NOMO-1 treated with DMSO at 0.1 percent for 48 hours (cell line): ENCODE measurements around the gene ANKRD29.
"Not testable (repeated sequence)": the region's sequence is repeated elsewhere in the genome, so short reads cannot be mapped to it uniquely, and the experiment has no call there.

Experiments used
- DNase-seq: peaks from one replicate; lab custom pipeline; 2025; ENCODE audit not compliant: unreplicated experiment; lab: John Stamatoyannopoulos, UW

The ANKRD29 gene

GRCh38 chr18:23584019-23584983, 78.4 kb downstream of the ANKRD29 start:
- no peak for DNase-seq

- no peak for DNase-seq
Observed at GRCh38 chr18:23583071-23583865, 79.4 kb downstream of the ANKRD29 start.

- no peak for DNase-seq
Observed at GRCh38 chr18:23580677-23581367, 81.9 kb downstream of the ANKRD29 start.

- DNase-seq: peak; percentile 88
Observed at GRCh38 chr18:23578891-23579653, 83.6 kb downstream of the ANKRD29 start.

- no peak for DNase-seq
Observed at GRCh38 chr18:23578067-23578701, 84.5 kb downstream of the ANKRD29 start.

GRCh38 chr18:23577521-23577920, 85.2 kb downstream of the ANKRD29 start:
- DNase-seq: not testable (repeated sequence)

- no peak for DNase-seq
Observed at GRCh38 chr18:23575309-23575651, 87.4 kb downstream of the ANKRD29 start.

- DNase-seq: peak; percentile 4
Observed at GRCh38 chr18:23574611-23575308, 88.0 kb downstream of the ANKRD29 start.

GRCh38 chr18:23573626-23574431, 88.9 kb downstream of the ANKRD29 start:
- DNase-seq: peak; percentile 14

- no peak for DNase-seq
Observed at GRCh38 chr18:23573020-23573419, 89.7 kb downstream of the ANKRD29 start.

GRCh38 chr18:23572570-23572969, 90.1 kb downstream of the ANKRD29 start:
- DNase-seq: no peak

GRCh38 chr18:23572012-23572411, 90.7 kb downstream of the ANKRD29 start:
- DNase-seq: no peak

- no peak for DNase-seq
Observed at GRCh38 chr18:23570912-23571504, 91.7 kb downstream of the ANKRD29 start.

- DNase-seq: no peak
Observed at GRCh38 chr18:23569299-23570063, 93.2 kb downstream of the ANKRD29 start.

- peak; percentile 64 for DNase-seq
Observed at GRCh38 chr18:23568281-23569138, 94.2 kb downstream of the ANKRD29 start.

GRCh38 chr18:23567671-23568070, 95.0 kb downstream of the ANKRD29 start:
- DNase-seq: no peak
